Liver (tissue), 3 donors: ENCODE results near the gene C4orf54.

Experiments used
- EGR1 ChIP-seq, 2 donors: IDR thresholded peaks; 2 replicates each; pipeline ENCODE4 v1.6.1; 2016 to 2018; ENCODE audit warnings: antibody characterized with exemption in 2 of 2, low read depth in 2 of 2
- FOXA1 ChIP-seq: IDR thresholded peaks from 2 replicates; pipeline ENCODE4 v1.6.1; 2016; ENCODE audit warnings: antibody characterized with exemption
- SP1 ChIP-seq: IDR thresholded peaks from 2 replicates; pipeline ENCODE4 v1.6.1; 2018; ENCODE audit warnings: antibody characterized with exemption, mild to moderate bottlenecking
- TF ChIP-seq, protein P1 (sequence below): fragments of 150-350 bp; IDR thresholded peaks from 2 replicates; pipeline ENCODE4 v1.5.1; 2017; ENCODE audit warnings: improper control_type of control experiment, low read depth, low read length; ENCODE audit not compliant: missing input control
- donor health status: healthy.
- donor health status: healthy.

- TF ChIP-seq, protein P1, sequence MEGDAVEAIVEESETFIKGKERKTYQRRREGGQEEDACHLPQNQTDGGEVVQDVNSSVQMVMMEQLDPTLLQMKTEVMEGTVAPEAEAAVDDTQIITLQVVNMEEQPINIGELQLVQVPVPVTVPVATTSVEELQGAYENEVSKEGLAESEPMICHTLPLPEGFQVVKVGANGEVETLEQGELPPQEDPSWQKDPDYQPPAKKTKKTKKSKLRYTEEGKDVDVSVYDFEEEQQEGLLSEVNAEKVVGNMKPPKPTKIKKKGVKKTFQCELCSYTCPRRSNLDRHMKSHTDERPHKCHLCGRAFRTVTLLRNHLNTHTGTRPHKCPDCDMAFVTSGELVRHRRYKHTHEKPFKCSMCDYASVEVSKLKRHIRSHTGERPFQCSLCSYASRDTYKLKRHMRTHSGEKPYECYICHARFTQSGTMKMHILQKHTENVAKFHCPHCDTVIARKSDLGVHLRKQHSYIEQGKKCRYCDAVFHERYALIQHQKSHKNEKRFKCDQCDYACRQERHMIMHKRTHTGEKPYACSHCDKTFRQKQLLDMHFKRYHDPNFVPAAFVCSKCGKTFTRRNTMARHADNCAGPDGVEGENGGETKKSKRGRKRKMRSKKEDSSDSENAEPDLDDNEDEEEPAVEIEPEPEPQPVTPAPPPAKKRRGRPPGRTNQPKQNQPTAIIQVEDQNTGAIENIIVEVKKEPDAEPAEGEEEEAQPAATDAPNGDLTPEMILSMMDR, result no peak
- TF ChIP-seq EGR1 (IDR thresholded peaks at IDR 0.05; ENCODE audit: low read depth in 2 of 2) (no peak), FOXA1 (no peak), SP1 (no peak)
Observed at GRCh38 chr4:99685234-99685633, 27.6 kb upstream of the C4orf54 start.
